HepG2 (cell line): ENCODE measurements around the gene DNPH1. TPM values are rescaled to one million over a fixed set of nuclear protein-coding genes. Genes with fewer than 3 reads are reported as not detected.
A peak's percentile ranks its signal among the peaks of the same experiment; 100 is the strongest.

Experiments
- ARNT2 ChIP-seq: sonication (generic); formaldehyde crosslinking; IDR thresholded peaks from 2 replicates; pipeline ENCODE4 v1.8.0; 2022; ENCODE audit warnings: mild to moderate bottlenecking, low read depth, missing genetic modification reagents, moderate library complexity
- CREM ChIP-seq, 2 experiments: sonication (generic) in 1 of 2; formaldehyde crosslinking in 1 of 2; IDR thresholded peaks; 2 replicates each; pipeline versions ENCODE4 v1.4.0 to v1.6.1; 2016 to 2020; ENCODE audit warnings: antibody characterized with exemption in 1 of 2, mild to moderate bottlenecking in 1 of 2, missing genetic modification reagents in 1 of 2
- EEA1 ChIP-seq: sonication (generic); formaldehyde crosslinking; IDR thresholded peaks from 2 replicates; pipeline ENCODE4 v1.5.1; 2020; ENCODE audit warnings: mild to moderate bottlenecking, missing genetic modification reagents, borderline replicate concordance
- NCOA5 ChIP-seq: sonication (generic); formaldehyde crosslinking; IDR thresholded peaks from 2 replicates; pipeline ENCODE4 v1.4.0; 2020; ENCODE audit warnings: missing genetic modification reagents
- RARA ChIP-seq: IDR thresholded peaks from 2 replicates; pipeline ENCODE4 v1.6.1; 2016; ENCODE audit warnings: missing genetic modification reagents, missing compliant biosample characterization
- SMAD1 ChIP-seq: sonication (generic); formaldehyde crosslinking; IDR thresholded peaks from 2 replicates; pipeline ENCODE4 v1.4.0; 2020; ENCODE audit warnings: missing genetic modification reagents, low read depth, mild to moderate bottlenecking, borderline replicate concordance
- ZFY ChIP-seq: sonication (generic); formaldehyde crosslinking; IDR thresholded peaks from 2 replicates; pipeline ENCODE4 v1.4.0; 2020; ENCODE audit warnings: missing genetic modification reagents
- ZMYM3 ChIP-seq: sonication (generic); formaldehyde crosslinking; IDR thresholded peaks from 2 replicates; pipeline ENCODE4 v1.5.1; 2020; ENCODE audit warnings: mild to moderate bottlenecking, missing genetic modification reagents
- ZNF136 ChIP-seq: sonication (generic); formaldehyde crosslinking; IDR thresholded peaks from 2 replicates; pipeline ENCODE4 v1.8.1; 2022; ENCODE audit warnings: low read depth, mild to moderate bottlenecking, moderate library complexity, missing genetic modification reagents
- ZNF230 ChIP-seq: sonication (generic); formaldehyde crosslinking; IDR thresholded peaks from 2 replicates; pipeline ENCODE4 v1.4.0; 2020; ENCODE audit warnings: mild to moderate bottlenecking, missing genetic modification reagents
- ZNF33A ChIP-seq: sonication (generic); formaldehyde crosslinking; IDR thresholded peaks from 2 replicates; pipeline ENCODE4 v1.5.1; 2020; ENCODE audit warnings: missing genetic modification reagents, mild to moderate bottlenecking, moderate library complexity, borderline replicate concordance
- ZNF7 ChIP-seq: IDR thresholded peaks from 2 replicates; pipeline ENCODE4 v1.6.1; 2016; ENCODE audit warnings: missing biosample characterization, missing genetic modification reagents
- ZNF768 ChIP-seq: sonication (generic); formaldehyde crosslinking; IDR thresholded peaks from 2 replicates; pipeline ENCODE4 v1.4.0; 2020; ENCODE audit warnings: missing genetic modification reagents
- ZNF788 ChIP-seq: sonication (generic); formaldehyde crosslinking; IDR thresholded peaks from 2 replicates; pipeline ENCODE4 v1.5.0; 2020; ENCODE audit warnings: mild to moderate bottlenecking, missing genetic modification reagents, borderline replicate concordance
- polyA plus RNA-seq, 8 experiments: library from polyadenylated mRNA; depleted of rRNA in 3 of 8; stranded (reverse) in 7 of 8; unstranded in 1 of 8; fragments of >200 nt; fragmentation: Illumina TruSeq in 4 of 8; extraction: Trizol in 4 of 8; gene quantifications; 2 replicates each; pipeline versions ENCODE4 v1.2.1 to v1.2.3, GENCODE V29; 2011 to 2016; ENCODE audit warnings: low read depth in 4 of 8, missing spikeins in 1 of 8, mixed read lengths in 1 of 8; ENCODE audit not compliant: insufficient read depth in 1 of 8
- total RNA-seq, 5 experiments: library from RNA; depleted of rRNA; stranded (reverse); fragments of >200 nt; fragmentation: Illumina TruSeq; extraction: Trizol; gene quantifications; 2 replicates each; pipeline ENCODE4 v1.2.3, GENCODE V29; 2016; ENCODE audit warnings: low read depth in 1 of 5
- TF ChIP-seq, protein P1 (sequence below), 2 experiments: fragments of 450-650 bp in 1 of 2; sonication (generic) in 1 of 2; formaldehyde crosslinking in 1 of 2; IDR thresholded peaks; 2 replicates each; pipeline versions ENCODE4 v1.6.1 to v1.8.0; 2016 to 2022; ENCODE audit warnings: antibody characterized with exemption in 1 of 2, mild to moderate bottlenecking in 1 of 2, missing genetic modification reagents in 1 of 2
- TF ChIP-seq, protein P2 (sequence below): sonication (generic); formaldehyde crosslinking; IDR thresholded peaks from 2 replicates; pipeline ENCODE4 v1.4.0; 2020; ENCODE audit warnings: mild to moderate bottlenecking, missing genetic modification reagents
- TF ChIP-seq, protein P3 (sequence below): sonication (generic); formaldehyde crosslinking; IDR thresholded peaks from 2 replicates; pipeline ENCODE4 v1.8.1; 2023; ENCODE audit warnings: mild to moderate bottlenecking, missing genetic modification reagents

DNPH1 gene
- total and polyA plus RNA-seq, 2 of the 13 experiments (the other 11 are each of a cell fraction or from before 2014, with no cell fraction given), result 56.5 to 75.1 TPM

GRCh38 chr6:43246301-43247113, 17.2 kb upstream of the DNPH1 start (continued):
- TF ChIP-seq ZNF788 (no peak), SMAD1 (CRISPR knock-in tag) (no peak), RARA (CRISPR knock-in tag) (peak; percentile 16; the same call in 1 of the 2 replicates), ZNF230 (CRISPR knock-in tag) (0 out of 2 replicates have a peak, but pooled peaks have one; percentile 2), ZFY (CRISPR knock-in tag) (no peak), ZNF768 (CRISPR knock-in tag) (peak; percentile 30; the same call in 1 of the 2 replicates), ZNF7 (no peak), CREM (IDR thresholded peaks at IDR 0.05) (no peak), CREM (CRISPR knock-in tag; IDR thresholded peaks at IDR 0.05) (no peak), EEA1 (CRISPR knock-in tag) (no peak), ZNF136 (CRISPR knock-in tag) (no peak), ZNF33A (no peak), ARNT2 (CRISPR knock-in tag) (no peak; the same call in 1 of the 2 replicates), NCOA5 (CRISPR knock-in tag) (no peak), ZMYM3 (CRISPR knock-in tag) (peak; percentile 47; the same call in 1 of the 2 replicates)
- TF ChIP-seq, protein P1, sequence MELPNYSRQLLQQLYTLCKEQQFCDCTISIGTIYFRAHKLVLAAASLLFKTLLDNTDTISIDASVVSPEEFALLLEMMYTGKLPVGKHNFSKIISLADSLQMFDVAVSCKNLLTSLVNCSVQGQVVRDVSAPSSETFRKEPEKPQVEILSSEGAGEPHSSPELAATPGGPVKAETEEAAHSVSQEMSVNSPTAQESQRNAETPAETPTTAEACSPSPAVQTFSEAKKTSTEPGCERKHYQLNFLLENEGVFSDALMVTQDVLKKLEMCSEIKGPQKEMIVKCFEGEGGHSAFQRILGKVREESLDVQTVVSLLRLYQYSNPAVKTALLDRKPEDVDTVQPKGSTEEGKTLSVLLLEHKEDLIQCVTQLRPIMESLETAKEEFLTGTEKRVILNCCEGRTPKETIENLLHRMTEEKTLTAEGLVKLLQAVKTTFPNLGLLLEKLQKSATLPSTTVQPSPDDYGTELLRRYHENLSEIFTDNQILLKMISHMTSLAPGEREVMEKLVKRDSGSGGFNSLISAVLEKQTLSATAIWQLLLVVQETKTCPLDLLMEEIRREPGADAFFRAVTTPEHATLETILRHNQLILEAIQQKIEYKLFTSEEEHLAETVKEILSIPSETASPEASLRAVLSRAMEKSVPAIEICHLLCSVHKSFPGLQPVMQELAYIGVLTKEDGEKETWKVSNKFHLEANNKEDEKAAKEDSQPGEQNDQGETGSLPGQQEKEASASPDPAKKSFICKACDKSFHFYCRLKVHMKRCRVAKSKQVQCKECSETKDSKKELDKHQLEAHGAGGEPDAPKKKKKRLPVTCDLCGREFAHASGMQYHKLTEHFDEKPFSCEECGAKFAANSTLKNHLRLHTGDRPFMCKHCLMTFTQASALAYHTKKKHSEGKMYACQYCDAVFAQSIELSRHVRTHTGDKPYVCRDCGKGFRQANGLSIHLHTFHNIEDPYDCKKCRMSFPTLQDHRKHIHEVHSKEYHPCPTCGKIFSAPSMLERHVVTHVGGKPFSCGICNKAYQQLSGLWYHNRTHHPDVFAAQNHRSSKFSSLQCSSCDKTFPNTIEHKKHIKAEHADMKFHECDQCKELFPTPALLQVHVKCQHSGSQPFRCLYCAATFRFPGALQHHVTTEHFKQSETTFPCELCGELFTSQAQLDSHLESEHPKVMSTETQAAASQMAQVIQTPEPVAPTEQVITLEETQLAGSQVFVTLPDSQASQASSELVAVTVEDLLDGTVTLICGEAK (IDR thresholded peaks at IDR 0.05), result no peak
- TF ChIP-seq, protein P1 (CRISPR knock-in tag; IDR thresholded peaks at IDR 0.05), result no peak
- TF ChIP-seq, protein P2, sequence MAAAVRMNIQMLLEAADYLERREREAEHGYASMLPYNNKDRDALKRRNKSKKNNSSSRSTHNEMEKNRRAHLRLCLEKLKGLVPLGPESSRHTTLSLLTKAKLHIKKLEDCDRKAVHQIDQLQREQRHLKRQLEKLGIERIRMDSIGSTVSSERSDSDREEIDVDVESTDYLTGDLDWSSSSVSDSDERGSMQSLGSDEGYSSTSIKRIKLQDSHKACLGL, result peak; percentile 42; the same call in 1 of the 2 replicates
- TF ChIP-seq, protein P3, sequence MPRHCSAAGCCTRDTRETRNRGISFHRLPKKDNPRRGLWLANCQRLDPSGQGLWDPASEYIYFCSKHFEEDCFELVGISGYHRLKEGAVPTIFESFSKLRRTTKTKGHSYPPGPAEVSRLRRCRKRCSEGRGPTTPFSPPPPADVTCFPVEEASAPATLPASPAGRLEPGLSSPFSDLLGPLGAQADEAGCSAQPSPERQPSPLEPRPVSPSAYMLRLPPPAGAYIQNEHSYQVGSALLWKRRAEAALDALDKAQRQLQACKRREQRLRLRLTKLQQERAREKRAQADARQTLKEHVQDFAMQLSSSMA (CRISPR knock-in tag), result peak; percentile 16; the same call in 1 of the 2 replicates
